Stimulated activated CD4-positive, alpha-beta T cell treated with anti-CD3 and anti-CD28 coated beads, TNF-alpha, amount 100 ng/mL, for 48 hours (primary cell): Measurements from ENCODE around the gene CHRNE.
A peak's percentile ranks its signal among the peaks of the same experiment; 100 is the strongest.
"Not testable (repeated sequence)": the region's sequence is repeated elsewhere in the genome, so short reads cannot be mapped to it uniquely, and the experiment has no call there.

ENCODE experiments used
- DNase-seq, 3 donors: peaks; one replicate each; pipeline ENCODE4 v3.0.0-alpha.2; 2020; ENCODE audit warnings: low read depth in 3 of 3

The CHRNE gene

DNA sequence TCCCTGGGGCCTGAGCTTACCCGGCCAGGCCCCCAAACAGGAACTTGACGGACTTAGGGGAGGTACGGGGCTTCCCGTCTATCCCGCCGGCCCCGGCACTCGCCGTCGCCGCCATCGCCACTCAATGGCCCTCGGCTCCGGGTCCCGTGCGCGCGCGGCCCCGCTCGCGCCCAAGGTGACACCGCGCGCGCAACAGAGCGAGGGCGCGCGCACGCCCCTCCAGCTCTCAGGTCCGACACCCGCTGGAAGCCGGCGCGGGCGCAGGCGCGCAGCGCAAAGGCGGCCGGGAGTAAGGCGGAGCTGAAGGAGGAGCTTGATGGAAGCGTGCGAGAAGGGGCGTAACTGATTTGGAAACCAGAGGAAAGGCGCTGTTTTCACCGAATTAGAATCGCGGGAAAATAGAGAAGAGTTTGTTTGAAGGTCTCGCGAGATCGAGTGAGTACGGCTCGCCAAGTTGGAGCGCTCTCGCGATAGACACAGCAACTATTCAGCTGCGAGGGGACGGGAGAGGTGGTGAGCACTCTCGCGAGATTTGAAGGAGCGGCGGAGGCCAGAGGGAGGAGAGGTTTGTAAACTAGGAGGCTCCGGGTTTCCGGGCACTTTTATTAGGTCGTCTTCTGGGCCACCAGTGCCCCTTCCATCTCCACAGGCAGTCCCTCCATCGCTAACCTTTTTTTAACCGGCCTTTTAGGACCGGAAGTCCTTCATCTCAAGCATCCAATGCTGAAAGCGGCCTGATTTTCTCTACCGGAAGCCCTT lies 37.1 kb upstream of the CHRNE start, which contains the start of the genes RNF167 and SLC25A11:
TSS of gene RNF167 (plus strand) at position 473 of the 759 bp plus-strand sequence. CDS start 642 bp downstream, outside the sequence.
TSS of gene SLC25A11 (minus strand) at position 251 of the 759 bp plus-strand sequence. CDS start at position 115, 136 bp downstream.
- DNase-seq = peak; percentile 89 to 96 (median 94)

DNA sequence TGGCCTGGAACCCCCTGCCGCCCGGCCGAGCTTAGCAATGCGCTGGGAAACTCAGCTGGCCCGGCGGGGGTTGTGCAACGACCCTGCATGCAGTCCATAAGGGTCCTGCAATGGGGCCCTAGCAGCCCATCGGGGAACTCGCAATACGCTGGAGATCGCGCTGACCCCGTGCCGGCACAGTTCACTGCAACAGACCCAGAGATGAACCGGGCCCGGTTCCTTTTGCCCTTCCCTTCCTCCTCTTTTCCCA lies 36.6 kb upstream of the CHRNE start:
- DNase-seq = no peak

- DNase-seq = no peak
Measured at GRCh38 chr17:4938688-4939545, 36.0 kb upstream of the CHRNE start.

DNA sequence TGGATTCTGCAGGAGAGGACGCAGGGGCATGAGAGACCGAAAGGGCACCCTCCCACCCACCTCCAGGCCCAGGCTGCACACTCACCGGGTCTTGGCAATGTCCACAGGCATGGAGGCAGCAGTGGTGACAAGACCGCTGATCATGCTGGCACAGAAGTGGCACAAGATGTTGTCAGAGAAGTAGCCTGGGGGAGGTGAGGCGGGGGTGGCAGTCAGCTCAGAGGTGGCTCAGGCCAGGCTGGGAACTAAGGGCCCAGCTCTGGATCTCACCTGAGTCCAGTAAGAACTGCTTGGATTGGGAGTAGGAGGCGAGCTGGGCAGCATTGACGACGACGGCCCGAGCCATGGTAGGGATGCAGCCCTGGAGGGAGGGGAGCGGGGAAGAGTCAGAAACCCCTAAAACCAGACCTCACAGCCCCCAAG lies 35.2 kb upstream of the CHRNE start:
- no peak for DNase-seq

DNA sequence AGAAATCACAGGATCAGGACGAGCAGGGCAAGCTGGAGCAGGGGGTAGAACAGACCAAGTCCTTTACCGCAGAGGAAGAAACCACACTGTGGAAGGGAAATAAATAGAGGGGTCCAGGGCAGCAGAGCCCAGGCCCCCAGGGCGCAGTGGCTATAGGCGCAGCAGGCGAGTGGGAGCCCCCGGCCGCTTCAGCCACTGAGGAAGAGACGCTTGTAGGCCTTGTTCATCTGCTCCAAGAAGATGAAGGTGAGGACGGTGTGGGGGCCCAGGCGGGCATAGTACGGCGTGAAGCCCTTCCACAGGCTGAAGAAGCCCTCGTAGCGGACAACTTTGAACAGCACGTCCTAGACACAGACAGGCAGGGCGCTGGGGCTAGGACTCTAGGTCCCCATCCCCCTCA lies 34.7 kb upstream of the CHRNE start:
- no peak for DNase-seq

- no peak for DNase-seq
Measured at GRCh38 chr17:4936436-4936835, 33.5 kb upstream of the CHRNE start.

DNA sequence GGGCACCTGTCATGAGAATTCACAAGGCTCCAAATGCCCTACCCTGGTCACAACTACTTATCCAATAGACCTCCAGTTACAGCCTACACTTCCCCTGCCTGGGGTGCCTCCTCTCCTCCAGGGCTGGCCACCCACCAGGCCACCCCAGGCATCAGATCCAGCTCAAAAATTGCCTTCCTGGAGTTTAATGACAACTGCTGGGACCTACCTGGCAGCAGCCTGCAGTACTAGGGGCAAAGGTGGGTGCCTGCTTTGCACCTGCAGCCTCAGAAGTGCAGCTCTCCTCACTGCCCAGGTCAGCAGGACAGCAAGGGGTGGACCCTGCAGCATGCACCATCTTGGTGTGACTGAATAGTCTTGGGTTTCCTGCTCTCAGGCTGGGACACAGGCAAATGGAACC lies 32.8 kb upstream of the CHRNE start:
- DNase-seq = no peak

GRCh38 chr17:4934173-4934979 lies 31.5 kb upstream of the CHRNE start:
- DNase-seq = no peak

GRCh38 chr17:4933646-4934045 lies 30.7 kb upstream of the CHRNE start:
- no peak for DNase-seq

DNA sequence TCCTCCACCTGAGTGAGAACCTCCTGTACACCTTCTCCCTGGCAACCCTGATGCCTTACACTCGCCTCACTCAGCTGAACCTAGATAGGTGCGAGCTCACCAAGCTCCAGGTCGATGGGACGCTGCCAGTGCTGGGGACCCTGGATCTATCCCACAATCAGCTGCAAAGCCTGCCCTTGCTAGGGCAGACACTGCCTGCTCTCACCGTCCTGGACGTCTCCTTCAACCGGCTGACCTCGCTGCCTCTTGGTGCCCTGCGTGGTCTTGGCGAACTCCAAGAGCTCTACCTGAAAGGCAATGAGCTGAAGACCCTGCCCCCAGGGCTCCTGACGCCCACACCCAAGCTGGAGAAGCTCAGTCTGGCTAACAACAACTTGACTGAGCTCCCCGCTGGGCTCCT lies 29.9 kb upstream of the CHRNE start:
- no peak for DNase-seq

GRCh38 chr17:4931963-4932362 lies 29.1 kb upstream of the CHRNE start, which contains the start of gene GP1BA:
TSS of gene GP1BA (plus strand) at chr17:4932277. CDS start at chr17:4932605, 328 bp downstream.
- DNase-seq = no peak

- DNase-seq = no peak
Measured at GRCh38 chr17:4928881-4929280, 26.0 kb upstream of the CHRNE start.

DNA sequence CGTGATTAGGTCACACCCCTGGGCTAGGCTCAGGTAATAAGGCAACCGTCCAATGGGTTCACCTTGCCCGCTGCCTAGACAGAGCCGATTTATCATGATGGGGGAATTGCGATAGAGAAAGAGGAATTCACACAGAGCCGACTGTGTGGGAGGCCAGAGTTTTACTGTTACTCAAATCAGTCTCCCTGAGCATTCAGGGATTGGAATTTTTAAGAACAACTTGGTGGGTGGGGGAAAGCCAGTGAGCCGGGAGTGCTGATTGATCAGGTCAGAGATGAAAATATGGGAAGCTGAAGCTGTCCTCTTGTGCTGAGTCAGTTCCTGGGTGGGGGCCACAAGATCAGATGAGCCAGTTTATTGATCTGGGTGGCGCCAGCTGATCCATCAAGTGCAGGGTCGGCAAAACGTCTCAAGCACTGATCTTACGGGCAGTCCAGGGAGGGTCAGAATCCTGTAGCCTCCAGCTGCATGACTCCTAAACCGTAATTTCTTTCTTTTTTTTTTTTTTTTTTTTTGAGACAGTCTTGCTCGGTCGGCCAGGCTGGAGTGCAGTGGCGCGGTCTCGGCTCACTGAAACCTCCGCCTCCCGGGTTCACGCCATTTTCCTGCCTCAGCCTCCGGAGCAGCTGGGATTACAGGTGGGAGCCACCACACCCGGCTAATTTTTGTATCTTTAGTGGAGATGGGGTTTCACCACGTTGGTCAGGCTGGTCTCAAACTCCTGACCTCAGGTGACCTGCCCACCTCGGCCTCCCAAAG lies 23.9 kb upstream of the CHRNE start:
- DNase-seq = not testable (repeated sequence)

DNA sequence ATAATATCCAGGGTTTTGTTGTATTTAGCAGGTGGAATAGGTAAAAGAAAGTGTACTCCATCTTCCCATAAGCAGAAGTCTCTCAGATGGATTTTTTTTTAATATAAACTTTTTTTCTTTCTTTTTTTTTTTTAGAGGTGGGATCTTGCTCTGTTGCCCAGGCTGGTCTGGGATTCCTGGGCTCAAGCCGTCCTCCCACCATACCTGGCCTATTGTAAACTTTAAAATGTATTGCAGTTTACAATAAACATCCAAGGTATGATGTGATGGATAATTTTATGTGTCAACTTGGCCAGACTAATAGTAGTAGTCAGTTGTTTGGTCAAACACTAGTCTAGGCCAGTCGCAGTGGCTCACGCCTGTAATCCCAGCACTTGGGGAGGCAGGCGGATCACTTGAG lies 18.4 kb upstream of the CHRNE start:
- DNase-seq = no peak

GRCh38 chr17:4920351-4921048 lies 17.6 kb upstream of the CHRNE start:
- no peak for DNase-seq

- DNase-seq = no peak
Measured at GRCh38 chr17:4919511-4920047, 16.7 kb upstream of the CHRNE start.

DNA sequence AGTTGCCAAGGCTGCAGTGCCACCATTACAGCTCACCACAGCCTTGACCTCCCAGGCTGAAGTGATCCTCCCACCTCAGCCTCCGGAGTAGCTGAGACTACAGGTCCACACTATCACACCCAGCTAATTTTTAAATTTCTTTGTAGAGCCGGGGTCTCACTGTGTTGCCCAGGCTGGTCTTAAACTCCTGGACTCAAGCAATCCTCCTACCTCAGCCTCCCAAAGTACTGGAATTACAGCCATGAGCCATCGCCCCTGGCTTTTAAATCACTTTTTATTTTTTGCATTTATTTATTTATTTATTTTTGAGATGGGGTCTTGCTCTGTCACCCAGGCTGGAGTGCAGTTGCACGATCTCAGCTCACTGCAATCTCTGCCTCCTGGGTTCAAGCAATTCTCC lies 11.7 kb upstream of the CHRNE start:
- not testable (repeated sequence) for DNase-seq

GRCh38 chr17:4913994-4914393 lies 11.1 kb upstream of the CHRNE start:
- DNase-seq = no peak

- DNase-seq = peak; percentile 48 to 60 (median 53)
Measured at GRCh38 chr17:4908711-4909496, 6.0 kb upstream of the CHRNE start.

DNA sequence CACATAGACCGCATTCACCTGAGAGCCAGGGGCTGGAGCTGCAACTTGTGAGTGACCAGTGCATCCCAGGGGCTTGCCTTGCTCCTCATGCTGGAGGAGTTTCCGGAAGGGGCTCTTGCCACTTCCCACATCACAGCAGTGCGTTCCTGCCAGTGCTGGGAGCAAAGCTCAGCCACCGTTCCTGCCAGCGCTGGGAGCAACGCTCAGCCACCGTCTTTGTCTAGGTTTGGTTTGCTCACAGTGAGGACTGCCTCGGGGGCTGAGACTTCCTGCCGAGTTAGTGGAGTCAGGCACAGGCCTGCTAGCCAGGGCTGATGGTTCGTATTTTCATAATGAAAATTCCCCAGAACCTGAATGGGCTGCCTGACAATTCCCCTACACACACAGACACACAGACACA lies 5.4 kb upstream of the CHRNE start:
- no peak for DNase-seq
